CD4-positive, alpha-beta T cell (primary cell): ENCODE measurements around the gene CEP89. TPM values are rescaled to one million over a fixed set of nuclear protein-coding genes. Genes with fewer than 3 reads are reported as not detected.
"Not testable (repeated sequence)": the region's sequence is repeated elsewhere in the genome, so short reads cannot be mapped to it uniquely, and the experiment has no call there.

Source experiments
- ATAC-seq: fragments of 200-7000 bp; cut with Tn5 transposase; one replicate; pipeline ENCODE4 v1.10.0; 2022; ENCODE audit warnings: mild to moderate bottlenecking; ENCODE audit not compliant: poor library complexity
- CTCF ChIA-PET: fragments of 350-600 bp; sonication (Branson Sonifier 250); formaldehyde crosslinking; loops from one replicate; lab custom pipeline; 2021; ENCODE audit warnings: antibody characterized with exemption, inconsistent platforms; lab: Charles Lee
- POLR2A ChIA-PET: fragments of 350-600 bp; sonication (Branson Sonifier 250); formaldehyde crosslinking; loops from one replicate; lab custom pipeline; 2021; ENCODE audit warnings: antibody characterized with exemption, inconsistent platforms; lab: Charles Lee
- DNase-seq, 14 experiments: peaks; one replicate each; pipeline ENCODE4 v3.0.0-alpha.2; 2013 to 2020; ENCODE audit warnings: mixed read lengths in 2 of 14
- H3K27ac ChIP-seq, 2 donors: one replicate each; pipeline versions ENCODE4 v1.5.1 to v1.7.0; 2013; ENCODE audit warnings: low read length in 2 of 2, low read depth in 1 of 2, mild to moderate bottlenecking in 1 of 2
- H3K27me3 ChIP-seq, 2 experiments: 1 replicate in 1 of 2; 2 replicates in 1 of 2; pipeline versions ENCODE4 v1.6.1 to v1.7.0; 2013; ENCODE audit warnings: low read length in 2 of 2, control low read depth in 1 of 2, mild to moderate bottlenecking in 1 of 2, moderate library complexity in 1 of 2; ENCODE audit not compliant: insufficient read depth in 2 of 2, control insufficient read depth in 1 of 2
- H3K36me3 ChIP-seq: one replicate; pipeline ENCODE4 v1.6.1; 2013; ENCODE audit warnings: low read length, control low read depth; ENCODE audit not compliant: insufficient read depth
- H3K4me1 ChIP-seq: one replicate; pipeline ENCODE4 v1.6.1; 2013; ENCODE audit warnings: low read length, control low read depth; ENCODE audit not compliant: insufficient read depth
- H3K4me3 ChIP-seq: one replicate; pipeline ENCODE4 v1.5.1; 2013; ENCODE audit warnings: mild to moderate bottlenecking, low read length, moderate library complexity
- H3K9me3 ChIP-seq, 2 experiments: 1 replicate in 1 of 2; 2 replicates in 1 of 2; pipeline versions ENCODE4 v1.6.1 to v1.7.0; 2013; ENCODE audit warnings: low read length in 2 of 2, mild to moderate bottlenecking in 2 of 2, control low read depth in 1 of 2, moderate library complexity in 1 of 2; ENCODE audit not compliant: control insufficient read depth in 1 of 2, insufficient read depth in 1 of 2
- H3K27ac Mint-ChIP-seq: one replicate; pipeline ENCODE4 v1.8.0; 2020; ENCODE audit warnings: mixed read lengths
- H3K27me3 Mint-ChIP-seq: one replicate; pipeline ENCODE4 v1.8.0; 2021; ENCODE audit warnings: mixed read lengths
- H3K36me3 Mint-ChIP-seq: one replicate; pipeline ENCODE4 v1.8.0; 2021; ENCODE audit warnings: low read depth, mixed read lengths
- H3K4me1 Mint-ChIP-seq: one replicate; pipeline ENCODE4 v1.8.0; 2021; ENCODE audit warnings: low read depth, mixed read lengths
- H3K4me3 Mint-ChIP-seq: one replicate; pipeline ENCODE4 v1.8.0; 2020; ENCODE audit warnings: mild to moderate bottlenecking, mixed read lengths
- H3K9me3 Mint-ChIP-seq: one replicate; pipeline ENCODE4 v1.8.0; 2020; ENCODE audit warnings: mixed read lengths
- CTCF ChIP-seq: fragments of 200-600 bp; IDR thresholded peaks from one replicate; pipeline ENCODE4 v1.8.0; 2022; ENCODE audit warnings: antibody characterized with exemption, mild to moderate bottlenecking
- intact Hi-C, 2 experiments: fragments of 100-400 bp; cut with DNase I in 1 of 2; cut with micrococcal nuclease in 1 of 2; formaldehyde crosslinking; loops; one replicate each; pipeline versions ENCODE4 v1.15.1 to v1.9.0; 2023 to 2025; cut with DNase I, micrococcal nuclease
- total RNA-seq, 174 experiments: library from RNA in 2 of 174; stranded (reverse) in 2 of 174; gene quantifications; one replicate each; pipeline ENCODE4 v1.2.3 and lab custom pipeline; 2021 to 2026

Gene CEP89
- total RNA-seq, 2 experiments from 2014 or later = 4.0 to 5.1 TPM

GRCh38 chr19:32969549-32969948 lies 2.2 kb downstream of the CEP89 start:
- DNase-seq (no peak), ATAC-seq (no peak)
- H3K36me3 ChIP-seq = no peaks in the 10 kb centered on the region
- Mint-ChIP-seq H3K4me1 (peaks cover 15% of the 10 kb centered on the region), H3K36me3 (peaks cover 26% of the 10 kb centered on the region), H3K9me3 (no peaks in the 10 kb centered on the region), H3K4me3 (no peak overlapping the region), H3K27me3 (no peaks in the 10 kb centered on the region), H3K27ac (no peak overlapping the region)
- H3K9me3 ChIP-seq = no peaks in the 10 kb centered on the region
- intact Hi-C loops = no loop called here
- H3K4me1 ChIP-seq = peaks cover 18% of the 10 kb centered on the region
- H3K4me3 ChIP-seq = no peak overlapping the region
- no peak for TF ChIP-seq CTCF
- CTCF ChIA-PET = no interaction called here
- H3K27me3 ChIP-seq = no peaks in the 10 kb centered on the region
- POLR2A ChIA-PET = no interaction called here
- no peak overlapping the region for H3K27ac ChIP-seq

- no peaks in the 10 kb centered on the region for H3K9me3 ChIP-seq
- Mint-ChIP-seq H3K9me3 (no peaks in the 10 kb centered on the region), H3K36me3 (peaks cover 47% of the 10 kb centered on the region), H3K4me1 (peaks cover 7% of the 10 kb centered on the region), H3K27me3 (no peaks in the 10 kb centered on the region), H3K27ac (no peak overlapping the region), H3K4me3 (no peak overlapping the region)
- CTCF ChIA-PET = no interaction called here
- POLR2A ChIA-PET = no interaction called here
- no peak overlapping the region for H3K4me3 ChIP-seq
- H3K4me1 ChIP-seq = peaks cover 11% of the 10 kb centered on the region
- peaks cover 4% of the 10 kb centered on the region for H3K36me3 ChIP-seq
- no peak overlapping the region for H3K27ac ChIP-seq
- intact Hi-C loops = no loop called here
- no peak for TF ChIP-seq CTCF
- ATAC-seq = no peak
- no peak for DNase-seq
- H3K27me3 ChIP-seq = no peaks in the 10 kb centered on the region
Measured at GRCh38 chr19:32966750-32967149, 5.0 kb downstream of the CEP89 start.

GRCh38 chr19:32945260-32945659 lies 26.5 kb downstream of the CEP89 start:
- no peaks in the 10 kb centered on the region for H3K9me3 Mint-ChIP-seq
- H3K4me1 ChIP-seq = no peaks in the 10 kb centered on the region
- no peak for TF ChIP-seq CTCF
- H3K4me1 Mint-ChIP-seq = no peaks in the 10 kb centered on the region
- no peak for DNase-seq
- intact Hi-C loops = no loop called here
- POLR2A ChIA-PET = no interaction called here
- no peak overlapping the region for H3K4me3 ChIP-seq
- H3K36me3 ChIP-seq = peaks cover 49% of the 10 kb centered on the region
- H3K9me3 ChIP-seq = peaks cover 0 to 6% of the 10 kb centered on the region in 2 experiments
- CTCF ChIA-PET = no interaction called here
- H3K27me3 Mint-ChIP-seq = no peaks in the 10 kb centered on the region
- no peak overlapping the region for H3K27ac Mint-ChIP-seq
- no peak overlapping the region for H3K27ac ChIP-seq
- peaks cover 78% of the 10 kb centered on the region for H3K36me3 Mint-ChIP-seq
- no peak overlapping the region for H3K4me3 Mint-ChIP-seq
- no peak for ATAC-seq
- H3K27me3 ChIP-seq = no peaks in the 10 kb centered on the region

GRCh38 chr19:32941273-32941672 lies 30.5 kb downstream of the CEP89 start:
- DNase-seq, H3K4me3 ChIP-seq, H3K27me3 Mint-ChIP-seq, H3K4me1 Mint-ChIP-seq, H3K27ac Mint-ChIP-seq, intact Hi-C loops, POLR2A ChIA-PET, CTCF ChIA-PET, H3K27ac ChIP-seq, H3K9me3 Mint-ChIP-seq, H3K9me3 ChIP-seq, H3K4me1 ChIP-seq, H3K4me3 Mint-ChIP-seq, H3K27me3 ChIP-seq, ATAC-seq: not testable (repeated sequence)
- H3K36me3 ChIP-seq = peaks cover 29% of the 10 kb centered on the region
- H3K36me3 Mint-ChIP-seq = peaks cover 58% of the 10 kb centered on the region
